Large intestine (tissue), 3 donors: Measurements from ENCODE around the gene NUP98. TPM values are rescaled to one million over a fixed set of nuclear protein-coding genes. Genes with fewer than 3 reads are reported as not detected.
A peak's percentile ranks its signal among the peaks of the same experiment; 100 is the strongest.

ENCODE experiments used
- DNase-seq, 2 donors: peaks; one replicate each; pipeline versions ENCODE4 v3.0.0 to v3.0.0-alpha.2; 2013
- H3K27ac ChIP-seq: one replicate; pipeline ENCODE4 v1.5.1; 2013; ENCODE audit warnings: low read length
- H3K27me3 ChIP-seq: 2 replicates; pipeline ENCODE4 v1.6.1; 2013; ENCODE audit warnings: low read length; ENCODE audit not compliant: control insufficient read depth, insufficient read depth
- H3K36me3 ChIP-seq: 2 replicates; pipeline ENCODE4 v1.6.1; 2013; ENCODE audit warnings: low read length; ENCODE audit not compliant: control insufficient read depth, insufficient read depth
- H3K4me1 ChIP-seq: one replicate; pipeline ENCODE4 v1.6.1; 2013; ENCODE audit warnings: low read length; ENCODE audit not compliant: control insufficient read depth, insufficient read depth
- H3K4me3 ChIP-seq: one replicate; pipeline ENCODE4 v1.5.1; 2013; ENCODE audit warnings: low read length
- H3K9me3 ChIP-seq: one replicate; pipeline ENCODE4 v1.6.1; 2013; ENCODE audit warnings: mild to moderate bottlenecking, low read depth, low read length, moderate library complexity; ENCODE audit not compliant: control insufficient read depth
- WGBS: methylation state at CpG from one replicate; pipeline ENCODE4 v1.1.5; 2013; ENCODE audit warnings: low lambda C conversion rate; ENCODE audit not compliant: insufficient coverage; 5-methylcytosine and 5-hydroxymethylcytosine counted together
- polyA plus RNA-seq: library from polyadenylated mRNA; unstranded; fragments of 120-200 nt; gene quantifications from one replicate; pipeline ENCODE4 v1.2.1, GENCODE V29; 2013

NUP98 gene
- polyA plus RNA-seq, 1 donor: 54.8 TPM

GRCh38 chr11:3632070-3632660 is 165.2 kb downstream of the NUP98 start:
- Histone ChIP-seq H3K9me3 (no peaks in the 10 kb centered on the region), H3K4me1 (peaks cover under 1% of the 10 kb centered on the region), H3K27me3 (no peaks in the 10 kb centered on the region), H3K4me3 (no peak overlapping the region), H3K27ac (no peak overlapping the region), H3K36me3 (no peaks in the 10 kb centered on the region)
- DNase-seq: no peak
- WGBS: 100% methylated on average over 1 of the region's 5 CpGs

GRCh38 chr11:3631331-3631730 is 166.0 kb downstream of the NUP98 start:
- Histone ChIP-seq H3K27ac (no peak overlapping the region), H3K36me3 (no peaks in the 10 kb centered on the region), H3K9me3 (no peaks in the 10 kb centered on the region), H3K4me1 (peaks cover 3% of the 10 kb centered on the region), H3K4me3 (no peak overlapping the region), H3K27me3 (no peaks in the 10 kb centered on the region)
- no peak for DNase-seq
- WGBS: 80% methylated on average over 1 of the region's 4 CpGs

- H3K9me3 ChIP-seq: no peaks in the 10 kb centered on the region
- no CpG with 5 or more reads among the region's 1 CpG for WGBS
- no peak overlapping the region for H3K4me3 ChIP-seq
- peaks cover 3% of the 10 kb centered on the region for H3K4me1 ChIP-seq
- H3K27me3 ChIP-seq: no peaks in the 10 kb centered on the region
- peak in 1 of 2 donors; percentile 49 for DNase-seq
- no peaks in the 10 kb centered on the region for H3K36me3 ChIP-seq
- H3K27ac ChIP-seq: peak overlapping the region; percentile 35
These were observed 170.1 kb downstream of the NUP98 start for GRCh38 chr11:3627291-3627690.

- Histone ChIP-seq H3K27ac (no peak overlapping the region), H3K36me3 (no peaks in the 10 kb centered on the region), H3K4me3 (no peak overlapping the region), H3K9me3 (no peaks in the 10 kb centered on the region), H3K4me1 (peaks cover 3% of the 10 kb centered on the region), H3K27me3 (no peaks in the 10 kb centered on the region)
- no CpG with 5 or more reads among the region's 23 CpGs for WGBS
- DNase-seq: no peak
These were observed 170.9 kb downstream of the NUP98 start for GRCh38 chr11:3626250-3626960.

Other genes starting within 250 kb of the NUP98 start
- 0.25 TPM for gene ART5, start 155.6 kb downstream of the NUP98 start, polyA plus RNA-seq
- not detected for gene ART1, start 152.4 kb downstream of the NUP98 start, polyA plus RNA-seq
- 2.4 TPM for gene CHRNA10, start 126.2 kb downstream of the NUP98 start, polyA plus RNA-seq
- gene PGAP2, start 11.0 kb upstream of the NUP98 start, polyA plus RNA-seq: 144 TPM
- 48.9 TPM for gene RHOG, start 43.4 kb upstream of the NUP98 start, polyA plus RNA-seq
- 24.9 TPM for gene STIM1, start 58.1 kb upstream of the NUP98 start, polyA plus RNA-seq